Ovary (tissue), 9 donors: Measurements from ENCODE around the gene SUGCT. TPM values are rescaled to one million over a fixed set of nuclear protein-coding genes. Genes with fewer than 3 reads are reported as not detected.

ENCODE experiments used
- DNase-seq, 5 donors: peaks; one replicate each; pipeline ENCODE4 v3.0.0-alpha.2; 2019 to 2020
- H3K27ac ChIP-seq, 2 donors: fragments of 200-600 bp; one replicate each; pipeline versions ENCODE4 v1.5.1 to v1.8.0; 2019 to 2022
- H3K27me3 ChIP-seq: fragments of 200-600 bp; one replicate; pipeline ENCODE4 v1.8.0; 2022
- H3K36me3 ChIP-seq: fragments of 200-600 bp; sonication (generic); one replicate; pipeline ENCODE4 v1.5.1; 2019
- H3K4me1 ChIP-seq: one replicate; pipeline ENCODE4 v1.8.1; 2013; ENCODE audit warnings: mild to moderate bottlenecking, moderate library complexity; ENCODE audit not compliant: insufficient read depth
- H3K4me3 ChIP-seq: fragments of 200-600 bp; sonication (generic); one replicate; pipeline ENCODE4 v1.5.1; 2017
- H3K9me3 ChIP-seq, 2 donors: fragments of 200-600 bp in 1 of 2; sonication (generic) in 1 of 2; one replicate each; pipeline versions ENCODE4 v1.5.1 to v1.8.1; 2013 to 2019; ENCODE audit warnings: mild to moderate bottlenecking in 1 of 2, moderate library complexity in 1 of 2
- CTCF ChIP-seq, 3 donors: fragments of 450-650 bp in 2 of 3; fragments of 200-600 bp in 1 of 3; IDR thresholded peaks; one replicate each; pipeline versions ENCODE4 v1.5.1 to v1.8.0; 2016 to 2022; ENCODE audit warnings: antibody characterized with exemption in 3 of 3, mild to moderate bottlenecking in 1 of 3
- EP300 ChIP-seq: sonication (generic); formaldehyde crosslinking; IDR thresholded peaks from one replicate; pipeline ENCODE4 v1.6.1; 2017; ENCODE audit warnings: antibody characterized with exemption
- POLR2A ChIP-seq: fragments of 450-650 bp; IDR thresholded peaks from one replicate; pipeline ENCODE4 v1.6.1; 2017; ENCODE audit warnings: antibody characterized with exemption, mild to moderate bottlenecking, moderate library complexity
- WGBS, 3 donors: extraction: QIAGEN DNeasy Blood & Tissue Kit in 1 of 3; methylation state at CpG; one replicate each; pipeline versions ENCODE4 v1.1.5 to v1.1.7; 2013 to 2017; 5-methylcytosine and 5-hydroxymethylcytosine counted together
- intact Hi-C, 4 donors: fragments of 100-400 bp; cut with DNase I; formaldehyde crosslinking; loops; one replicate each; pipeline versions ENCODE4 v1.11.0 to v1.15.1; 2022 to 2023
- polyA plus RNA-seq, 2 donors: library from polyadenylated mRNA; stranded (reverse); fragments of 200-250 nt in 1 of 2; fragments of 350-450 nt in 1 of 2; fragmentation: Illumina TruSeq in 1 of 2; extraction: RNeasy Lipid Tissue Mini Kit (QIAGEN cat#74804) in 1 of 2; gene quantifications; one replicate each; pipeline ENCODE4 v1.2.3, GENCODE V29; 2013 to 2014
- total RNA-seq, 7 donors: library from RNA; depleted of rRNA in 2 of 7; stranded (reverse); fragments of >200 nt in 2 of 7; fragmentation: NEBNext Ultra II Directional in 3 of 7; extraction: Animal tissue kit (Norgen Biotek cat#: 25700) in 3 of 7; gene quantifications; one replicate each; pipeline versions ENCODE4 v1.1.0 to v1.2.4, GENCODE V29; 2016 to 2023
- donor health status: DM: no; HTN: no; CAD: no; lungs with moderate emphysema.
- donor health status: DM: no; HTN: no; CAD: no.
- donor health status: Bipolar disorder and iron deficiency.
- donor health status: DM: yes; HTN: yes; CAD: no.
- donor health status: DM: no; HTN: no; CAD: no.
- donor health status: DM: yes; HTN: yes; CAD: no.

Gene SUGCT
- total and polyA plus RNA-seq, 9 donors: 3.4 to 9.3 (median 7.8) TPM

- TF ChIP-seq CTCF (IDR thresholded peaks at IDR 0.05): no peak
- TF ChIP-seq POLR2A: no peak
- no peak for TF ChIP-seq EP300
- WGBS, 3 donors: 88 to 93% (median 92%) methylated on average over 5 of the region's 5 CpGs
- intact Hi-C loops: no loop called here
- Histone ChIP-seq H3K27ac (no peak overlapping the region), H3K9me3 (no peaks in the 10 kb centered on the region), H3K27me3 (no peaks in the 10 kb centered on the region), H3K4me3 (no peak overlapping the region), H3K4me1 (no peaks in the 10 kb centered on the region), H3K36me3 (no peaks in the 10 kb centered on the region)
- no peak for DNase-seq
Observed at GRCh38 chr7:40777730-40778312, 643.0 kb downstream of the SUGCT start.

GRCh38 chr7:40780460-40780859, 645.7 kb downstream of the SUGCT start:
- intact Hi-C loops: no loop called here
- Histone ChIP-seq H3K9me3 (no peaks in the 10 kb centered on the region), H3K27ac (no peak overlapping the region), H3K27me3 (no peaks in the 10 kb centered on the region), H3K36me3 (no peaks in the 10 kb centered on the region), H3K4me1 (no peaks in the 10 kb centered on the region), H3K4me3 (no peak overlapping the region)
- DNase-seq: no peak
- TF ChIP-seq POLR2A (no peak), EP300 (no peak), CTCF (IDR thresholded peaks at IDR 0.05) (no peak)
- WGBS, 3 donors: 2 to 8% (median 3%) methylated on average over 1 of the region's 1 CpG

- no peak for TF ChIP-seq POLR2A
- no peak for TF ChIP-seq EP300
- no peak for TF ChIP-seq CTCF (IDR thresholded peaks at IDR 0.05)
- no peaks in the 10 kb centered on the region for H3K27me3 ChIP-seq
- no peak overlapping the region for H3K4me3 ChIP-seq
- 91 to 100% (median 99%) methylated on average over 2 of the region's 2 CpGs for whole genome bisulfite sequencing, 3 donors
- H3K36me3 ChIP-seq: no peaks in the 10 kb centered on the region
- intact Hi-C loops: no loop called here
- H3K27ac ChIP-seq: no peak overlapping the region
- no peak for DNase-seq
- H3K9me3 ChIP-seq: no peaks in the 10 kb centered on the region
- no peaks in the 10 kb centered on the region for H3K4me1 ChIP-seq
Observed at GRCh38 chr7:40782836-40783235, 648.0 kb downstream of the SUGCT start.

GRCh38 chr7:40784176-40784575, 649.4 kb downstream of the SUGCT start:
- TF ChIP-seq POLR2A: no peak
- no peak for TF ChIP-seq EP300
- TF ChIP-seq CTCF (IDR thresholded peaks at IDR 0.05): no peak
- H3K4me1 ChIP-seq: no peaks in the 10 kb centered on the region
- intact Hi-C loops: no loop called here
- H3K27me3 ChIP-seq: no peaks in the 10 kb centered on the region
- no peak for DNase-seq
- H3K9me3 ChIP-seq: no peaks in the 10 kb centered on the region
- WGBS, 3 donors: 50 to 65% (median 61%) methylated on average over 2 of the region's 2 CpGs
- H3K27ac ChIP-seq: no peak overlapping the region
- no peak overlapping the region for H3K4me3 ChIP-seq
- H3K36me3 ChIP-seq: no peaks in the 10 kb centered on the region
